NB4 (cell line): ENCODE data around the gene SNX8.

Experiments
- MYC ChIP-seq: IDR thresholded peaks from 2 replicates; pipeline ENCODE4 v1.6.1; 2011; ENCODE audit warnings: low read depth, low read length
- POLR2A ChIP-seq: IDR thresholded peaks from 2 replicates; pipeline ENCODE4 v1.6.1; 2011; ENCODE audit warnings: mild to moderate bottlenecking; ENCODE audit not compliant: insufficient read length; ENCODE audit errors: extremely low read depth
- TF ChIP-seq, protein P1 (sequence below): IDR thresholded peaks from one replicate; pipeline ENCODE4 v1.5.1; 2012; ENCODE audit warnings: low read depth, low read length
- TF ChIP-seq, protein P2 (sequence below): IDR thresholded peaks from 2 replicates; pipeline ENCODE4 v1.6.1; 2011; ENCODE audit warnings: low read depth, low read length

DNA sequence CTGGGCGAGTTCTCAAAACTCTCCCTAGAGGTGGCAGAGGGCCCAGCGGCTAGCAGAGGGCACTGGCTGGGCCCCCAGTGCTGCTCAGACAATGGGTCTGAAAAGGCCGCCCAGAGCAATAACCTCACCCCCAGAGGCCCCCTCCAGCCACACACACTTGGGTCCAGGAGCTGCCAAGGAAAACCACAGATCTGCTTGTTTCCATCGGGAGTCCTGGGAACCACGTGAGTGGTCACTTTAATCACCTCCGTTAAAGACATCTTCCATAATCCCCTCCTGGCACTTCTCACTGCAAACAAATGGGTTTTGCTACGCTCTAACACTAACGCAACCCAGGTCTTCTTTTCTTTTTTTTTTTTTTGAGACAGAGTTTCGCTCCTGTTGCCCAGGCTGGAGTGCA is 42.2 kb downstream of the SNX8 start:
- TF ChIP-seq, protein P1, sequence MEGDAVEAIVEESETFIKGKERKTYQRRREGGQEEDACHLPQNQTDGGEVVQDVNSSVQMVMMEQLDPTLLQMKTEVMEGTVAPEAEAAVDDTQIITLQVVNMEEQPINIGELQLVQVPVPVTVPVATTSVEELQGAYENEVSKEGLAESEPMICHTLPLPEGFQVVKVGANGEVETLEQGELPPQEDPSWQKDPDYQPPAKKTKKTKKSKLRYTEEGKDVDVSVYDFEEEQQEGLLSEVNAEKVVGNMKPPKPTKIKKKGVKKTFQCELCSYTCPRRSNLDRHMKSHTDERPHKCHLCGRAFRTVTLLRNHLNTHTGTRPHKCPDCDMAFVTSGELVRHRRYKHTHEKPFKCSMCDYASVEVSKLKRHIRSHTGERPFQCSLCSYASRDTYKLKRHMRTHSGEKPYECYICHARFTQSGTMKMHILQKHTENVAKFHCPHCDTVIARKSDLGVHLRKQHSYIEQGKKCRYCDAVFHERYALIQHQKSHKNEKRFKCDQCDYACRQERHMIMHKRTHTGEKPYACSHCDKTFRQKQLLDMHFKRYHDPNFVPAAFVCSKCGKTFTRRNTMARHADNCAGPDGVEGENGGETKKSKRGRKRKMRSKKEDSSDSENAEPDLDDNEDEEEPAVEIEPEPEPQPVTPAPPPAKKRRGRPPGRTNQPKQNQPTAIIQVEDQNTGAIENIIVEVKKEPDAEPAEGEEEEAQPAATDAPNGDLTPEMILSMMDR = no peak
- TF ChIP-seq POLR2A = no peak
- TF ChIP-seq, protein P2, sequence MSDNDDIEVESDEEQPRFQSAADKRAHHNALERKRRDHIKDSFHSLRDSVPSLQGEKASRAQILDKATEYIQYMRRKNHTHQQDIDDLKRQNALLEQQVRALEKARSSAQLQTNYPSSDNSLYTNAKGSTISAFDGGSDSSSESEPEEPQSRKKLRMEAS = no peak
- no peak for TF ChIP-seq MYC
